Measurements from ENCODE around the gene VASH1.

Gene VASH1

DNA sequence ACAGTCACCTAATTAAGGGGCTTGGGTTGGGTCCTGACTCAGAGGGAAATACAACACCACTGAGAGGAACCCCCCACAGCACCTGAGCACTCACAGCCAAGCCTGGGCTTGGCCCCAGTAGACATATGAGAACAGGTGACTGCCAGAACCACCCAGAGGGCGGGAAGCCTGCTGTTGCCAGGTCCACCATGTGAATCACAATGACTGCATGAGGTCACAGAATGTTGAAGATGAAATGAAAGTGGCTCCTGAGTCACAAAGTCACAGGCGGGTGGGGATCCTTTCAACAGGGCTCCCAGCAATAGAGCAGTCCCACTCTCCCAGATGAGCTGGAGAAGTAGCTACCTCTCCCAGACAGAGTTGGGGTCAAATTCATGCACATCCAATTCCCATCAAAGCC, 64.9 kb downstream of the VASH1 start, which contains the start of gene LRRC74A:
Gene LRRC74A (plus strand): TSS at position 287 of the 400 bp plus-strand sequence. CDS start 290 bp downstream, outside the sequence.
- TF ChIP-seq NFIC (IDR thresholded peaks at IDR 0.05) = no peak
- TF ChIP-seq, protein P1, sequence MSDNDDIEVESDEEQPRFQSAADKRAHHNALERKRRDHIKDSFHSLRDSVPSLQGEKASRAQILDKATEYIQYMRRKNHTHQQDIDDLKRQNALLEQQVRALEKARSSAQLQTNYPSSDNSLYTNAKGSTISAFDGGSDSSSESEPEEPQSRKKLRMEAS (IDR thresholded peaks at IDR 0.05) = peak; percentile 88
- TF ChIP-seq ZBTB7A (IDR thresholded peaks at IDR 0.05; ENCODE audit: low read depth) = no peak
- no peak for TF ChIP-seq EGR1 (IDR thresholded peaks at IDR 0.05)
- TF ChIP-seq, protein P2, sequence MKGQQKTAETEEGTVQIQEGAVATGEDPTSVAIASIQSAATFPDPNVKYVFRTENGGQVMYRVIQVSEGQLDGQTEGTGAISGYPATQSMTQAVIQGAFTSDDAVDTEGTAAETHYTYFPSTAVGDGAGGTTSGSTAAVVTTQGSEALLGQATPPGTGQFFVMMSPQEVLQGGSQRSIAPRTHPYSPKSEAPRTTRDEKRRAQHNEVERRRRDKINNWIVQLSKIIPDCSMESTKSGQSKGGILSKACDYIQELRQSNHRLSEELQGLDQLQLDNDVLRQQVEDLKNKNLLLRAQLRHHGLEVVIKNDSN (IDR thresholded peaks at IDR 0.05) = 0 out of 2 replicates have a peak, but pooled peaks have one; percentile 4
- no peak for TF ChIP-seq CREB1 (IDR thresholded peaks at IDR 0.05; ENCODE audit: low read depth)
- TF ChIP-seq, protein P3, sequence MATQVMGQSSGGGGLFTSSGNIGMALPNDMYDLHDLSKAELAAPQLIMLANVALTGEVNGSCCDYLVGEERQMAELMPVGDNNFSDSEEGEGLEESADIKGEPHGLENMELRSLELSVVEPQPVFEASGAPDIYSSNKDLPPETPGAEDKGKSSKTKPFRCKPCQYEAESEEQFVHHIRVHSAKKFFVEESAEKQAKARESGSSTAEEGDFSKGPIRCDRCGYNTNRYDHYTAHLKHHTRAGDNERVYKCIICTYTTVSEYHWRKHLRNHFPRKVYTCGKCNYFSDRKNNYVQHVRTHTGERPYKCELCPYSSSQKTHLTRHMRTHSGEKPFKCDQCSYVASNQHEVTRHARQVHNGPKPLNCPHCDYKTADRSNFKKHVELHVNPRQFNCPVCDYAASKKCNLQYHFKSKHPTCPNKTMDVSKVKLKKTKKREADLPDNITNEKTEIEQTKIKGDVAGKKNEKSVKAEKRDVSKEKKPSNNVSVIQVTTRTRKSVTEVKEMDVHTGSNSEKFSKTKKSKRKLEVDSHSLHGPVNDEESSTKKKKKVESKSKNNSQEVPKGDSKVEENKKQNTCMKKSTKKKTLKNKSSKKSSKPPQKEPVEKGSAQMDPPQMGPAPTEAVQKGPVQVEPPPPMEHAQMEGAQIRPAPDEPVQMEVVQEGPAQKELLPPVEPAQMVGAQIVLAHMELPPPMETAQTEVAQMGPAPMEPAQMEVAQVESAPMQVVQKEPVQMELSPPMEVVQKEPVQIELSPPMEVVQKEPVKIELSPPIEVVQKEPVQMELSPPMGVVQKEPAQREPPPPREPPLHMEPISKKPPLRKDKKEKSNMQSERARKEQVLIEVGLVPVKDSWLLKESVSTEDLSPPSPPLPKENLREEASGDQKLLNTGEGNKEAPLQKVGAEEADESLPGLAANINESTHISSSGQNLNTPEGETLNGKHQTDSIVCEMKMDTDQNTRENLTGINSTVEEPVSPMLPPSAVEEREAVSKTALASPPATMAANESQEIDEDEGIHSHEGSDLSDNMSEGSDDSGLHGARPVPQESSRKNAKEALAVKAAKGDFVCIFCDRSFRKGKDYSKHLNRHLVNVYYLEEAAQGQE (IDR thresholded peaks at IDR 0.05; ENCODE audit: low read depth) = no peak
- TF ChIP-seq TEAD4 (IDR thresholded peaks at IDR 0.05) = no peak
- TF ChIP-seq TCF12 (IDR thresholded peaks at IDR 0.05; ENCODE audit: low read depth) = no peak
- no peak for TF ChIP-seq RAD21 (IDR thresholded peaks at IDR 0.05; ENCODE audit: low read depth)
- TF ChIP-seq YY1 (IDR thresholded peaks at IDR 0.05; ENCODE audit: low read depth) = no peak
- TF ChIP-seq CEBPB (IDR thresholded peaks at IDR 0.05) = no peak
- no peak for TF ChIP-seq TAF1 (IDR thresholded peaks at IDR 0.05; ENCODE audit: low read depth)
- no peak for TF ChIP-seq FOXM1 (IDR thresholded peaks at IDR 0.05; ENCODE audit: borderline replicate concordance, low read depth)
- TF ChIP-seq EP300 (IDR thresholded peaks at IDR 0.05; ENCODE audit: borderline replicate concordance) = no peak

DNA sequence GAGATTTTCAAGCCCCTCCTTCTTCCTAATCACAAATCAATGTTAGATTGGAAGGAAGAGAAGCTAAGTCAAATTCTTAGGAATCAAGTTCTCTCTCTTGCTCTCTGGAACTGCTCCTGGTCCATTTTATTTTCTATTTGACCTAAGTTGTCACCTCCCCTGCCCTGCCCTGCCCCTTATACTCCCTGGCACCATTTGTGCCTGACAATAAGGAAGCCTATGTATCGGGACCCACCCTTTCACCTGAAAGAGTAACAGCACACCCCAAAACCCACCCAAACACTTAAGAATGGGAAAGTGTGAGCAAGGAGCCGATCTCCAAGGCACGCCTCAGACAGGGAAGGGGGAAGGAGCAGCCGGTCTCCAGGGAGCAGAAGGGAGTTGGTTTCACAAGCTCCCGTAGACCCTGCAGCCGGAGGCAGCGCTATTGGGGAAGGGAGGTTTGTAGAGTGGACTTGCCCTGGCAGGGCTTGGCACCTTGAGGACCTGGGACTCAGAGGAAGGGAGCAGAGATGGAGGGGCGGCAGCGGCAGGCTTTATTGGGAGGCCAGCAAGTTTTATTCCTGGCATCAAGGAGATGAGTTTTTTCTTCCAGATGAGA, 66.5 kb downstream of the VASH1 start:
- TF ChIP-seq RAD21 (IDR thresholded peaks at IDR 0.05; ENCODE audit: low read depth) = no peak
- no peak for TF ChIP-seq NFIC (IDR thresholded peaks at IDR 0.05)
- no peak for TF ChIP-seq CEBPB (IDR thresholded peaks at IDR 0.05)
- TF ChIP-seq, protein P1 (IDR thresholded peaks at IDR 0.05) = no peak
- no peak for TF ChIP-seq ZBTB7A (IDR thresholded peaks at IDR 0.05; ENCODE audit: low read depth)
- TF ChIP-seq TAF1 (IDR thresholded peaks at IDR 0.05; ENCODE audit: low read depth) = no peak
- TF ChIP-seq, protein P2 (IDR thresholded peaks at IDR 0.05) = no peak
- no peak for TF ChIP-seq YY1 (IDR thresholded peaks at IDR 0.05; ENCODE audit: low read depth)
- TF ChIP-seq, protein P3 (IDR thresholded peaks at IDR 0.05; ENCODE audit: low read depth) = no peak
- TF ChIP-seq TCF12 (IDR thresholded peaks at IDR 0.05; ENCODE audit: low read depth) = no peak
- TF ChIP-seq CREB1 (IDR thresholded peaks at IDR 0.05; ENCODE audit: low read depth) = no peak
- TF ChIP-seq TEAD4 (IDR thresholded peaks at IDR 0.05) = no peak
- TF ChIP-seq FOXM1 (IDR thresholded peaks at IDR 0.05; ENCODE audit: borderline replicate concordance, low read depth) = no peak
- no peak for TF ChIP-seq EP300 (IDR thresholded peaks at IDR 0.05; ENCODE audit: borderline replicate concordance)

DNA sequence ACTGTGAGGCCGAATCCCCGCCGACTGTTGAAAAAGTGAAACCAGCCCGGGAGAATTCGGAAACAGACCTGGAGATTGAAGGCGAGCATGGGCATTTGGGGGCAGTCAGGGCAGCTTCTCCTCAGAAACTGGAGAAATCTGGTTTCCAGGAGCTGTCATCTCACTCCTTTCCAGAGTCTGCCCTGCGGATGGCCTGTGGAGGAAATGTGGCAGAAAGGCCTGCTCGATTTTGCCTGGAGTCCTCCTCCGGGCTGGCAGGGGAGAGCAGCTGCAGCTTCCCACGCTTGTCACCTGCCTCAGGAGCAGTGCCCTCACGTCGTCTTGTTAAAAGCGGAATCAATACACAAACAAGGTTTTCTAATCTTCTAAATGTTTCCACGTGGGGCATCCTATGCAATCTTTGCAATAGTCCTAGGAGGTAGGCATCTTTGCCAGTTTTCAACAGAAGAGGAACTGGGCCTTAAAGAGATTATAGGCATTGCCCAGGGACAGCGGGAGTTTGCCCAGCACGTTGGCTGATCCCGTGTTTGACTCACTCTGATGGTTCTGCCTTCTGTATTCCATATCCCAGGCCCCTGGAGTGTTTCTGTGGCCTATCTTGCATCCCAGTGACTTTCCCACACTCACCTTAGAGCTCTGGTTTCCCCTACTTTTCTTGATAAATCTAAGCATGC, 67.2 kb downstream of the VASH1 start:
- no peak for TF ChIP-seq TEAD4 (IDR thresholded peaks at IDR 0.05)
- TF ChIP-seq, protein P2 (IDR thresholded peaks at IDR 0.05) = no peak
- no peak for TF ChIP-seq YY1 (IDR thresholded peaks at IDR 0.05; ENCODE audit: low read depth)
- TF ChIP-seq, protein P1 (IDR thresholded peaks at IDR 0.05) = no peak
- TF ChIP-seq NFIC (IDR thresholded peaks at IDR 0.05) = no peak
- TF ChIP-seq EP300 (IDR thresholded peaks at IDR 0.05; ENCODE audit: borderline replicate concordance) = no peak
- no peak for TF ChIP-seq TAF1 (IDR thresholded peaks at IDR 0.05; ENCODE audit: low read depth)
- TF ChIP-seq RAD21 (IDR thresholded peaks at IDR 0.05; ENCODE audit: low read depth) = no peak
- TF ChIP-seq, protein P3 (IDR thresholded peaks at IDR 0.05; ENCODE audit: low read depth) = no peak
- no peak for TF ChIP-seq EGR1 (IDR thresholded peaks at IDR 0.05)
- no peak for TF ChIP-seq CREB1 (IDR thresholded peaks at IDR 0.05; ENCODE audit: low read depth)
- TF ChIP-seq FOXM1 (IDR thresholded peaks at IDR 0.05; ENCODE audit: borderline replicate concordance, low read depth) = no peak
- no peak for TF ChIP-seq CEBPB (IDR thresholded peaks at IDR 0.05)
- no peak for TF ChIP-seq TCF12 (IDR thresholded peaks at IDR 0.05; ENCODE audit: low read depth)
- no peak for TF ChIP-seq ZBTB7A (IDR thresholded peaks at IDR 0.05; ENCODE audit: low read depth)
